ENCODE measurements around the gene NOL4L. TPM values are rescaled to one million over a fixed set of nuclear protein-coding genes. Genes with fewer than 3 reads are reported as not detected.
A peak's percentile ranks its signal among the peaks of the same experiment; 100 is the strongest.

NOL4L gene
- total and polyA plus RNA-seq, 9 donors, result 3.3 to 17.1 (median 10.6) TPM

- peak in 4 of 5 donors; percentile 45 to 57 (median 50) for DNase-seq
- TF ChIP-seq, protein P1, sequence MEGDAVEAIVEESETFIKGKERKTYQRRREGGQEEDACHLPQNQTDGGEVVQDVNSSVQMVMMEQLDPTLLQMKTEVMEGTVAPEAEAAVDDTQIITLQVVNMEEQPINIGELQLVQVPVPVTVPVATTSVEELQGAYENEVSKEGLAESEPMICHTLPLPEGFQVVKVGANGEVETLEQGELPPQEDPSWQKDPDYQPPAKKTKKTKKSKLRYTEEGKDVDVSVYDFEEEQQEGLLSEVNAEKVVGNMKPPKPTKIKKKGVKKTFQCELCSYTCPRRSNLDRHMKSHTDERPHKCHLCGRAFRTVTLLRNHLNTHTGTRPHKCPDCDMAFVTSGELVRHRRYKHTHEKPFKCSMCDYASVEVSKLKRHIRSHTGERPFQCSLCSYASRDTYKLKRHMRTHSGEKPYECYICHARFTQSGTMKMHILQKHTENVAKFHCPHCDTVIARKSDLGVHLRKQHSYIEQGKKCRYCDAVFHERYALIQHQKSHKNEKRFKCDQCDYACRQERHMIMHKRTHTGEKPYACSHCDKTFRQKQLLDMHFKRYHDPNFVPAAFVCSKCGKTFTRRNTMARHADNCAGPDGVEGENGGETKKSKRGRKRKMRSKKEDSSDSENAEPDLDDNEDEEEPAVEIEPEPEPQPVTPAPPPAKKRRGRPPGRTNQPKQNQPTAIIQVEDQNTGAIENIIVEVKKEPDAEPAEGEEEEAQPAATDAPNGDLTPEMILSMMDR (IDR thresholded peaks at IDR 0.05), result no peak
- TF ChIP-seq EP300 (IDR thresholded peaks at IDR 0.05) (no peak), POLR2A (IDR thresholded peaks at IDR 0.05) (no peak)
- WGBS, 3 donors, result 61 to 69% (median 69%) methylated on average over 24 of the region's 24 CpGs
- no peaks in the 10 kb centered on the region for H3K9me3 ChIP-seq
- intact Hi-C loops (cut with DNase I), result no loop called here
- H3K27me3 ChIP-seq, result no peaks in the 10 kb centered on the region
- H3K27ac ChIP-seq, result no peak overlapping the region
- H3K36me3 ChIP-seq, result no peaks in the 10 kb centered on the region
- H3K4me1 ChIP-seq (ENCODE audit: insufficient read depth), result peaks cover 9% of the 10 kb centered on the region
- H3K4me3 ChIP-seq, result no peak overlapping the region
Measured at GRCh38 chr20:32465092-32465900, 119.8 kb downstream of the NOL4L start.

DNA sequence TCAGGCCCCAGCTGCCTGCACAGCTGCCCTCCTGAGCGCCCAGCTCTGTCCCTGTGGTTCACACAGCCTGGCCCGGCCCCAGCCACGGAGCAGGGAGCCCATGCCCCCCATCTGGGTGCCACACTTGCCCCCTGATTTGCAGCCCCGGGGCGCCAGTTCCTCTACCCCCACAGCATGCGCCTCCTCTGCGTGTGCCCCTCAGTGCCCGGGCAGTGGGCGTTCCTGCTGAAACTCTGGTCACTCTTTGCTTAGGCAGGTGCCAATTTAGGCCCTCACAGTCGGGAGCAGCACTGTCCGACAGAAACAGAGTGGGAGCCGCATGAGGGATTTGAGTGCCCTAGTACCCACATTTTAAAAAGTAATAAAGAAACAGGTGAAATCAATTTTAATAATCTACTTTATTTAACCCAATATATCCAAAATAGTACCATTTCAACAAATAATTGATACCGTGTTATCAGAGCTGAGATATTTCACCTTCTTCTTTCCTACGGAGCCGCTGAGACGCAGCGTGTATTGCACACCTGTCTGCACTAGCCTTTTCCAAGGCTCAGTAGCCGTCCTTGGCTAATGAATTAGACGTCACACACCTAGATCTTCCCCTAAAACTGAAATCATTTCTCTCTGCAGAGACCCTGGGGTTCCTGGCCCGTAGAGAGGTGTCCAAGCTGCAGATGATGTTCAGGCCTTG is 120.6 kb downstream of the NOL4L start:
- intact Hi-C loops (cut with DNase I), result no loop called here
- Histone ChIP-seq H3K4me3 (no peak overlapping the region), H3K27me3 (no peaks in the 10 kb centered on the region), H3K36me3 (no peaks in the 10 kb centered on the region), H3K27ac (no peak overlapping the region), H3K4me1 (ENCODE audit: insufficient read depth) (peaks cover 9% of the 10 kb centered on the region), H3K9me3 (no peaks in the 10 kb centered on the region)
- TF ChIP-seq, protein P1 (IDR thresholded peaks at IDR 0.05), result no peak
- TF ChIP-seq POLR2A (IDR thresholded peaks at IDR 0.05), result no peak
- no peak for TF ChIP-seq EP300 (IDR thresholded peaks at IDR 0.05)
- DNase-seq, result no peak
- WGBS, 3 donors, result 89 to 95% (median 90%) methylated on average over 20 of the region's 20 CpGs

- WGBS, 3 donors, result 72 to 82% (median 82%) methylated on average over 26 to 28 of the region's 28 CpGs
- DNase-seq, result peak in 2 of 5 donors; percentile 36 to 47
- Histone ChIP-seq H3K27ac (no peak overlapping the region), H3K4me3 (no peak overlapping the region), H3K9me3 (no peaks in the 10 kb centered on the region), H3K36me3 (no peaks in the 10 kb centered on the region), H3K27me3 (no peaks in the 10 kb centered on the region), H3K4me1 (ENCODE audit: insufficient read depth) (peaks cover 9% of the 10 kb centered on the region)
- no peak for TF ChIP-seq POLR2A (IDR thresholded peaks at IDR 0.05)
- TF ChIP-seq EP300 (IDR thresholded peaks at IDR 0.05), result no peak
- TF ChIP-seq, protein P1 (IDR thresholded peaks at IDR 0.05), result no peak
- intact Hi-C loops (cut with DNase I), result no loop called here
Measured at GRCh38 chr20:32463642-32464400, 121.3 kb downstream of the NOL4L start.

- TF ChIP-seq POLR2A (IDR thresholded peaks at IDR 0.05) (no peak), EP300 (IDR thresholded peaks at IDR 0.05) (no peak)
- TF ChIP-seq, protein P1 (IDR thresholded peaks at IDR 0.05), result no peak
- Histone ChIP-seq H3K4me1 (ENCODE audit: insufficient read depth) (peaks cover 9% of the 10 kb centered on the region), H3K4me3 (no peak overlapping the region), H3K27me3 (no peaks in the 10 kb centered on the region), H3K36me3 (no peaks in the 10 kb centered on the region), H3K9me3 (no peaks in the 10 kb centered on the region), H3K27ac (no peak overlapping the region)
- 74 to 80% (median 76%) methylated on average over 14 to 15 of the region's 15 CpGs for WGBS, 3 donors
- intact Hi-C loops (cut with DNase I), result no loop called here
- DNase-seq, result peak in 1 of 5 donors; percentile 38
Measured at GRCh38 chr20:32462900-32463641, 122.1 kb downstream of the NOL4L start.
